ENCODE measurements around the gene CHST5.

- TF ChIP-seq EZH2 (IDR thresholded peaks at IDR 0.05; ENCODE audit: borderline replicate concordance, low read depth, low read length, severe bottlenecking) (no peak), CTCF (IDR thresholded peaks at IDR 0.05; ENCODE audit: borderline replicate concordance, extremely low read depth, low read length, poor library complexity, severe bottlenecking) (no peak)
Observed at GRCh38 chr16:75578725-75579124, 42.8 kb upstream of the CHST5 start.
